Measurements from ENCODE around the gene STX8.

STX8 gene

DNA sequence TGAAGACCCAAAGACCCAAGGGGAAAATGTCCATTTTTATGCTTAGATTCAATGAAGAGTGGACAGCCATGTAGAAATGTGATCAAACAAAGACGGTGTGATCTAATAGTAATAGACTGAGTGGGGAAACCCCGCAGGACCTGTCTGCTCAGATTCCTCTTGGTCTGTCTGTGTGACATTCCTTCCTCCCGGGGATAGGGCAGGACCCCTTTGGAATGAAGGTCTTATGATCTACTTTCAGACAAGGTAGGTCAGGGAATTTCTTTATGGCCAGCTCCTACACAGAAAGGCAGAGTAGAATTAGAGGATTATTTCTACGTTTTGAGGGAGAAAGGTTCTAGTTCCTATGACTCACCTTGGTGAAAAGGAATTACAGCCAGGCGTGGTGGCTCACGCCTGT lies 267.6 kb downstream of the STX8 start:
- in situ Hi-C loops (cut with MboI; ENCODE audit: low sequenced_read_pairs), result no loop called here

DNA sequence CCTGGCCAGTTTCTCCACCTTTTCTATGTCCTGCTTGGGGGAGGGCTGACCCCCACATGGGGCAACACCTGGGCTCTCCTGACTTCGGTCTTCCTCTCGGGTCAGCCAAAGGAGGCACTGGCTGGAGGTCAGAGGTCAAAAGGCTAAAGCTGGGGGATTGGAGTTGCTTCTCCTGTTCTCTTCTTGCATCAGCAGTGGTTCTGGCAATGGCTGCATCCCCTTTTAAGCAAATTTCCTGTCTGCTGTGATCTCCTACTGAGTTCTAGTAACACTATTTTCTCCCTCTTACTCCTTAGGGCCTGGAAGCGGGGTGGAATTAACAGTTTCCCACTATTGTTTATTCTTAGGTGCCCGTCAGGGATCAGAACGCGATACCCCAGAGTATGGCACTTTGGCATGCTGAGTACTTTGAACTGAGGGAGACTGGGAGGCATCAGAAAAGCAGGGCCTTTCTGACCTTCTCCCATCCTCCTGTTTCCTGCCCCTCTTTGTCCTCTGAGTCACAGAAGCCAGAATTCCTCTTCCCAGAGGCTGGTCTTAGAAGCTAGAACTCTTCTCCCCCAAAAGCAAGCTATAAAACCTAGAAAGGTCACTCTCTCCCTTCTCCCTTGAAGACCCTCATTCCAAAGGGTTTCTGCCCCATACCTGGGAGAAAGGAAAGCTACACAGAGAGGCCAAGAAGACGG lies 268.2 kb downstream of the STX8 start:
- in situ Hi-C loops (cut with MboI; ENCODE audit: low sequenced_read_pairs), result no loop called here

DNA sequence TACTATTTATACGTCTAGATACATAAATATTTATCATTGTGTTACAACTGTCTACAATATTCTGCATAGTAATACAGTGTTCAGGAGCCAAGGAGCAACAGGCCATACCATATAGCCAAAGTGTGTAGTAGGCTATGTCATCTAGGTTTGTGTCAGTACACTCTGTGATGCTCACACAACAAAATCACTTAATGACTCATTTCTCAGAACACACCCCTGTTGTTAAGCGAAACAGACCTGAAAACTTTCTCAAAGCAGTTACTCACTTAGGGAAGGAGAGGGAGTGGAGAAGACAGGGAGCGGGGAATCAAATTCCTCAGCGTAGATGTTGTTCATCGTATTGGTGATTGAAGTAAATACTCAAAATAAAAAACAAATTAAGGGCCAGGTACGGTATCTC lies 269.5 kb downstream of the STX8 start:
- in situ Hi-C loops (cut with MboI; ENCODE audit: low sequenced_read_pairs), result no loop called here

DNA sequence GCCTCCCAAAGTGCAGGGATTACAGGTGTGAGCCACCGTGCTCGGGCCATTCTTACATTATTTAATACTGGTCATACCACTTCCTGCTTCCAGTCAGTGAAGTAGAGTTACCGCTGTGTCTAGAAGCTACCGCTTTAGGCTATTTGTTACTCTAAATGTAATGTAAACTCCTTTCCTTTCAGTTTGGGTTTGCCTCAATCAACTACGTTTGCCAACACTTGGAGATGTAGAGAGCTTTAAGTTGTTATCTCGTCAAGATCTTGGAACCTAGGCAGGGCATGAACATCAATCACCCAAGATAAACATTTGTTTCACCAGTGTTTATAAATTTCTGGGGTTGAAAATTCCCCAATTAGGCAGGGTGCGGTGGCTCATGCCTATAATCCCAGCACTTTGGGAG lies 275.9 kb downstream of the STX8 start:
- in situ Hi-C loops (cut with MboI; ENCODE audit: low sequenced_read_pairs), result no loop called here

DNA sequence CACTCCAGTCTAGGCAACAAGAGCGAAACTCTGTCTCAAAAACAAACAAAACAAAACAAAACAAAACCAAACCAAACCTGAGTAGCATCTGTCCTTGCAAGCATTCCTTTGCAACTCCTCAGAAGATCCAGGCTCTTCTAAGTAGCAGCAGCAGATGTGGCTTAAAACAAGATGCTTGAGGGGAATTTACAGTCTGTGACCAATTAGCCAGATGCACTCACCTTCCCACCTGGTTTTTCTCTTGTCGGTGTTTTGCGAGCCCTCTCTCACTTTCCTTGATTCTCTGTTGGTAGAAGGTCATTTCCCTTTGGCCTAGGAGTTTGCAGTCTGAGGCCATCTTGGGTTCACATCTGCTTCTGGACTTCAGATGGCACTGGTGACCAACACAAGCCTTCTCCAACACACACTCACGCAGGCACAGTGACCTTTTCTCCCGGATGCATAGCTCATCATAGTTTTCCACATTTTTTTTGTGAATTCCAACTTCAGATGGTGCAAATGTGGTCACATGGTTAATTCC lies 276.8 kb downstream of the STX8 start:
- in situ Hi-C loops (cut with MboI; ENCODE audit: low sequenced_read_pairs), result no loop called here

DNA sequence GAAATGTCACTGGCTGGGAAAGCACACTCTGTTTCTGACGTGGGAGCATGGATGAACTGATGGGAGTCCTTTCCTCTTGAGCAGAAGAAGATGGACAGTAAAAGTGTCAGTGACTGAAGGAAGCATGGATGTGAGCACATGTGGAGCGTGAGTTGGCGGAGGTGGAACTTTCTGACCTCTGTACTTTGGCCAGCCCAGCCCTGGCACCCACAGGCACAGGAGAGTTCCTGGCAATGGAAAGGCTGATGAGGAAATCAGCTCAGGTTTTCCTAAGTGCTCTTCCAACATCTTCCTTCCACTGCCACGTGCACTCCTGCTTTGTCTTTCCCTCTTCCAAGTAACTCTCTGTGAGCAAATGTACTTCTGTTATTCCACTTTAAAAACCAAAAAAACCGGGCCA lies 277.5 kb downstream of the STX8 start:
- in situ Hi-C loops (cut with MboI; ENCODE audit: low sequenced_read_pairs), result no loop called here

DNA sequence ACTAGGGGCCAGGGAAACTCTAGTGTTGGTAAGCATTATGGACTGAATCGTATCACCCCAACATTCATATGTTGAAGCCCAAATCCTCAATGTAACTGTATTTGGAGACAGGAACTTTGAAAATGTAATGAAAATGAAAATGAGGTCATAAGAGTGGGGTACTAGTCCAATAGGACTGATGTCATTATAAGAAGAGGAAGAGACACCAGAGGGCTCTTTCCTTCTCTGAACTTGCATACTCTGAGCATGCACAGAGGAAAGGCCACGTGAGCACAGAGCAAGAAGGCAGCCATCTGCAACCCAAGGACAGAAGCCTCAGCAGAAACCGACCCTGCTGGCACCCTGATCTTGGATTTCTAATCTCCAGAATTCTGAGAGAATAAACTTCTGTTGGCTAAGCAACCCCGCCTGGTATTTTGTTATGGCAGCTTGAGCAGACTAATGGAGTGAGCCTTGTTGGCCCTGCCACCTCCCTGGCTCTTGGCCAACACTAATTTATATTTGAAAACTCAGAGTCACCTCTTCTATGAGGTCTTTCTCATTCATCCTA lies 280.9 kb downstream of the STX8 start:
- in situ Hi-C loops (cut with MboI; ENCODE audit: low sequenced_read_pairs), result no loop called here

DNA sequence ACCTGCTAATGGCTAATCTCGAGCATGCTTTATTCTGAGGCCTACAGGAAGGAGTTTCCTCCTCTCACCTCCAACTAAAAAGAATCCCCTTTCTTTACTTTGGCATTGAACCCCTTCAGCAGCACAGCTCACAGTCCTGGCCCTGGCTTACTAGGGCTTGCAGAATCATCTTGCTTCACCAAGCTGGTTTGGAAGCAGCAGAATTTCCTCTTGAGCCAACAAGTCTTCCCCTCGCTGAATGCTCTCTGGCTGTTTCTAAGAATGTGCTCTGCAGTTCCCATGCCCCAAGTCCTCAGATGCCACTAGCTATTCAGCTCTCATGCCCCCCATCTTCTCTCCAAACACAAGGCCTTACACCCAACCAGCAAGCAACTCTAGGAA lies 283.1 kb downstream of the STX8 start:
- in situ Hi-C loops (cut with MboI; ENCODE audit: low sequenced_read_pairs), result no loop called here

DNA sequence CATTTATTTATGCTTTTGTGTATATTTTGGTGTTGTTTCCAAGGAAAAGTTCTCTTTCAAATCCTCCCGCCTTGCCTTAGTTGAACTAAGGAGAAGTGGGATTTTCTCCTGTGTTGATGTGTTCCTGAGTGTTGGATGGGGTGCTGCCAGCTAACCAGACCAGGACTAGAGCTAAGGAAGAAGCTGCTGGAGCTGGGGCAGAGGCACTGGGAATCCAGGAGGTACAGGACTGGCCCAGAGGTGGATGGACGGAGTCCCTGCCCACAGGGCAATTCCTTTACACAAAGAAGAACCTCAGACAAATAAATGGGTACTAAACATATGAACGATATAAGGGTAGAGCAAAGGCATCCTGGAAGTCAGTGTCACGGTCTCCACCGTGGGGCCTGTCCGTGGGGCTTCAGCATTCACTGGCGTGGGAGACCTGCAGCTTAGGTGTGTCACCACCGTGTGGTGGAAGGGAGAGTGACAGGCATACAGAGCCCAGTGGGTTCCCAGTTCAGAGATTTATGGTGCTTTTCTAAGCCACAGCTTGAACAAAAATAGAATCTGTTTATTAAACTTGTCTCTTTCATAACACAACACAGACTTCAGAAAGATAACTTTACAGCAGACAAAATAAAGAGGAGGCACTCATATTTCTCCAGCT lies 283.6 kb downstream of the STX8 start:
- in situ Hi-C loops (cut with MboI; ENCODE audit: low sequenced_read_pairs), result no loop called here

DNA sequence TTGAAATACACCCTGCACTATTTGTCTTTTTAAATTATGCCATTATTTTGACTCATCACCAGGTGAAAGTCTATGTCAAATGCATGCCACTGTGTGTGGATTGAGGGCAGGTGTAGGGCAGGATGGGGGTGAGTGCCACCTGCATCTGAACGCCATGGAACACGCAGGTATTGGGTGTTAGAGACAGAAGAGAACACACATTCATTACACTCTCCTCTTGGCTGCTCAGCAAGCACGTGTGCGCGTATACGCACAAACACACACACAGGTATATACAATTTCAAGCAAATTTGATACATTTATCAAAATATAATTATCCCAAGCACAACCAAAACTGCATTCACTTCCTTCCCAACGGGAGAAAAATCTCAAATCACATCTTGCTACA lies 285.4 kb downstream of the STX8 start:
- in situ Hi-C loops (cut with MboI; ENCODE audit: low sequenced_read_pairs), result no loop called here

DNA sequence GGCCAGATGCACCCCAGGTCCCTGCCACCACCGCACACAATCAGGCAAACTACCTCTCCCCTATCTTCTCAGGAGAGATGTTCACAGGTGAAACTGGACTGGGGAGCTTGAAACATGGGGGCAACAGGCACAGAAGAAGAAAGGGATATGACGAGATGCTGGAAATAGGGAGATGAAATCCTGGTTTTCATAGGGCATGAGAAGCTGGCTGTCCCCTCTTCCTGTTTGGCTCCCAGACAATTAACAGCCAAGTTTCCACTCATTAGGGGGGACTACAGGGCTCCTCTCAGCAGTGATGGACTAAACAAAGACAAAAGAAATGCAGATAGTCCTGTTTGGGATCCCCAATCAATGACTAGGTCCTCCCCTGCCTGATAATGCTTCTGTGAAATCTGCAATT lies 288.3 kb downstream of the STX8 start:
- in situ Hi-C loops (cut with MboI; ENCODE audit: low sequenced_read_pairs), result no loop called here

DNA sequence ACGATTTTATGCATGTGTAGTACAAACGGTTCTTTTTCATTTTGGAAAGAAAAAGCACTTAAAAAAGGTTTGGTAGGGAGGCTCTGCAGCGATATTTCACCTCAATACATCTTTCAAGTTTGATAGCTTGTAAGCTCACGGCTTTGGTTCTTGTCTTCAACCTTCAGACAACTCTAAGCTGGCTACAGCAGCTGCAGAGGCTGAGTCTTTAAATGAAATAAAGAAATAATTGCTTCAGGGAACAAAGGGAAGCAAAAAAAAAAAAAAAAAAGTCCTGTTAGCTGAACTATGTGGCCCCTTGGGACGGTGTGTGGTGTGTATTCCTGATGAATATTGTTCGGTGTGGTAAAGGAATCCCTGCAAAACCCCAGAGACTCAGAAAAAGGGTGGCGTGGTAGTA lies 289.2 kb downstream of the STX8 start:
- in situ Hi-C loops (cut with MboI; ENCODE audit: low sequenced_read_pairs), result no loop called here

DNA sequence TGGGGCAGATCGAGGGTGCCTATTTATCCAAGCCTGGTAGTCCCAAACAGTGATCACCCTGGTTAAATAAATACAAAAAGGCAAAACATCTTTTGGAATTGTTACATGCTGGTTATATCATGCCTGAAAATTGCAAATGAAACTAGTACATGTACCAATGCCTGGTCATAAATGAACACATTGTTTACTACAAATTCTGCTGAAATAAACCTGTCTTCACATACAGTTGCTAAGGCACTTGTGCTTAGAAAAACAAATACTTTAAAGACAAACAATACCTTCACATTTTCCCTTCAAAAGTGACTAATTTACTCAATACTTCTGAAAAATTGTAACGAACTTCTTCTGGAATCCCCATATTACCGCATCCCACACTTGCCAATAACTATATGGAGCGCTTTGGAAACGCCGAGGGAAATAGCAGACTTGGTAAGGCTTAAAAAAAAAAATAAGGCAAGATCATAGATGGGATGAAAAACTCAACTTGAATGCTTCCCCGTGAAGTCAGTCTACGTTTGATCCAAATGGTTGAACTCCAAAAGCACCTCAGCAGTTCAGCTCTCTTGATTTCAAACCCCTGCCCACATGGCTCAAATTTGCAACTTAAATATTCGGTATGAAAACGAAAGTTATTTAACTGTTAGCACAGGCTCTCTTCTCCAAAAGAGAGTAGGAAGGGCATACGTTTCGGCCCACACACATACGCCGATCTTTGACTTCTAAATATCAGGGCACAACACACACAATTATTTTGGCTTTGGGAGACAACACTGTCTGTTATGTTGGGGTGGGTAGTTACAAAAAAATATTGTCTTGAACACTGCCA lies 289.8 kb downstream of the STX8 start:
- in situ Hi-C loops (cut with MboI; ENCODE audit: low sequenced_read_pairs), result no loop called here

DNA sequence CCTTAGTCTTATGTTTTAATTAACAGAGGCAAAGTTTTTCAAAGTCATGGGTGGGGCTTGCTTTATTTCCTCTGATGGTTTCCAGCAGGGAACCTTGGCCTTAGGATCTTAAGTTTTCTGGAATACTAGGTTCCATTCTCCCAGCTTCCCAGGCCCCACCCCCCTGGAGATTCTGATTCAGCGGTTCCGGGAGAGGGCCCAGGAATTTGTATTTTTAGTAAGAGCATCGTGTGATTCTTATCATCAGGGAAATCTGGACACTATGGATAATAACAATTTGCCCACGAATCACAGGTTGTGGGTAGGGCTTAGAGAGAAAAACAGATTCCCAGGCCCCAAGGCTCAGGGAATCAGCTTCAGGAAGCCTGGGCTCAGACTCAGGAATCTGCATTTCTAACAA lies 290.7 kb downstream of the STX8 start:
- in situ Hi-C loops (cut with MboI; ENCODE audit: low sequenced_read_pairs), result no loop called here

DNA sequence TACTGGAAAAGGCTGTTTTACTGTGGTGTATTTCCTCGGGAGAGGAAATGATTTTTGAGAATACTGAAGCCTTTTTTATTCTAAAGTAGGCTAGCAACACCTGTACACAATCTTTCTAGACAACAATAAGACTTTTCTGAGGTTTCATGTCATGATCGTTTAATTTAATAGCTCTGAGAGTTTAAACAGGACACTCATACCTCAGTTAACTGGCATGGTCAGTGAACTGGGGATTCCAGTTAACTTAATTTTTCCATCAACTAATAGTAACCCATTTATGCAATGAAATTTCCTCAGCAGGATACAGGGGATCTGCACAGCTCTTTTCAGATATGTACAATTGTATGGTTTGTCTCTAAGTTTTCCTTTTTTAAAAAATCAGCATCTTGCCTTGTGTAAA lies 291.7 kb downstream of the STX8 start:
- in situ Hi-C loops (cut with MboI; ENCODE audit: low sequenced_read_pairs), result no loop called here

DNA sequence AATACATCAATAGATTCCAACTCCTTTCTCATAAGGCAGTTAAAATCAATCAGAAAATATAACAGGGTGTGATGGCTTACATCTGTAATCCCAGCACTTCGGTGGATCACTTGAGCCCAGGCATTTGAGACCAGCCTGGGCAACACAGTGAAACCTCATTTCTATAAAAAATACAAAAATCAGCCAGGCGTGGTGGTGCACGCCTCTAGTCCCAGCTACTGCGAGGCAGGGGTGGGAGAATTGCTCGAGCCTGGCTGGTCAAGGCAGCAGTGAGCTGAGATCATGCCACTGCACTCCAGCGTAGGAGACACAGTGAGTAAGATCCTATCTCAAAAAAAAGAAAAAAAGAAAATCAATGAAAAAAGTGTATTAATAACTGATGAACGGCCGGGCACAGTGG lies 295.7 kb downstream of the STX8 start:
- in situ Hi-C loops (cut with MboI; ENCODE audit: low sequenced_read_pairs), result no loop called here

DNA sequence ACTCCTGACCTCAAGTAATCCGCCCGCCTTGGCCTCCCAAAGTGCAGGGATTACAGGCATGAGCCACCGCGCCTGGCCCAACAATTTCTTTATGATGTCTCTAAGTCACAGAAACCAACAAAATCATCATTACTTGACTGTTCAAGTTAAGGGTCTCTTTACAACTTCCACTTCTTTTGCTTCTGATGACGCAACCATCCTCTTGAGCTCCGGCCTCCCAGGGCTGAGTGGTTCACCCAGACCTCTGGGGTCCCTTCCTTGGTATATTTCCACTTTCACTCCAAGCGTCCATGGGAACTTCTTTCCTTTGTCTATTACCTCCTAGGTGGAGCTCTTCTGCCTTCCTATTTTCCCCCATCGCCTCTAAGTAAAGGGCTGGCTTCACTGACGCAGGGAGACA lies 300.6 kb downstream of the STX8 start:
- in situ Hi-C loops (cut with MboI; ENCODE audit: low sequenced_read_pairs), result no loop called here

DNA sequence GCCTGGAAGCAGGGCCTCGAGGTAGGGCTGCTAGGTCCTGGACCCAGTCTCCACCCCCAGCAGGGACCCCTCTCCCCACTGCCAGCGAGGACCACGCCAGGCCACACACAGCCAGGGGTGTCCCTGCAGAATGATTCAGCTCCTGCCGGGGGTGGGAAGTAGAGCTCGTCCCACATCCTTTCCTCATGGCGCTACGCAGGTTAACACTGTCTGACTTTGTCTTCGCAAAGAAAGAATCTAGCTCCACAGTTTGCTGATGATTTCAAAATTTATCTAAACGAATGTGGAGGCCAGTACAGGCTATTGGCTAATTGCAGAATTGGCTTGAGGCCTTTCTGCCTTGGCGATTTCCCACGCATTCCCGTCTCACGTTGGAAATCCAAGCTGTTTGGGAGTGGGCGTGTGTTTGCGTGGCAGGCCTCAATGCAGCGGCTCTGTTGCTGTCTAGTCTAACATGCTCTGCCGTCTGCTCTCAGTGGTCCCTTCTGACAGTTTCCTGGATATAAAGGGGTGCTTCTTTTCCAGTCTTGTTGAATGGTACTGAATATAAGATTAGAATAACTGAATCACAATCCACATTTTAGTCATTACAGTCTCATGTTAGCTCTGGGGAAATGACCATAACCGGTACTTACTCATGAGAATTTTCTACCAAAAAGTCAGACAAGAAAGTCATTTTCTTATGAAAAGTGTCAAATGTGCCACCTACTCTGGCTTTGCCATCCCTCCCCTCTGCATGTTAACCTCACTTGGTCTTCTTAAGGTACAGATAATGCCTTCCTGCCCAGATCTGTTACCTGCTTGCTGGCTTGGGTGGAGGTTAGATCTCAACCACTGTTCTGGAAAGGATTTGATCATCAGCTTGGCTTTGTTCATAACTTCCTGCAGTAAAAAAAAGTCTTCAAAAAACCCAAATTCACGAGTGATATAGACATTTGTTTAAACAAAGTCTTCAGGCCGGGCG lies 301.9 kb downstream of the STX8 start:
- in situ Hi-C loops (cut with MboI; ENCODE audit: low sequenced_read_pairs), result no loop called here

DNA sequence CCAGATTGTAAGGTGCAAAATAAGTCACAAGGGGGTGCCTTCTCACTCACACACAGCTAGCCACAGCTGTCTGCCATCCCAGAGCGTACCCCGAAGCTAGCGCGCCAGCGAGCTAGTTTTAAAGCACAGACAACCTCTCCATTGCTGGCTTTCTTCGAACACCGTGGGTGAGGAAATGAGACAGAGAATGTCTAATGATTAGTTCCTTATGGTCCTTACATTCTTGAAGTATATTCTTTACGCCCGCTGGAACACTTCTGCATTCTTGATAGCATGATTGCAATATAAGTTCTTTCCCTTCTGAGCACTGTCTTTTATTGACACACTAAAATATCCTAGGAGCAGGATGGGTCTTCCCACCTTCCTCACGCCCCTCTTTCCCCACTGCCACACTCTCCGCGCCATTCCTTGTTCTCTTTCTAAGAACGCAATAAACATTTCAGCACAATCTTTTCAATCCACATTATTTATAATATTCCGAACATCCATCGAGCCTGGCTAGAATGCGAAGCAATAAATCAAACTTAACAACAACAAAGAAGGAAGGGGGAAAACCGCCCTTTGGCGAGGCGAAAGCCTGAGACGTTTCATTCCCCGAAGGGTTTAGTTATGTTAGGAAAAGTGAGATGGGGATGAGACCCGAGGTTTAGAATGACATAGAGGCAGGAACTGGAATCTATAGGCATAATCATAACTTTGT lies 303.0 kb downstream of the STX8 start:
- in situ Hi-C loops (cut with MboI; ENCODE audit: low sequenced_read_pairs), result no loop called here

DNA sequence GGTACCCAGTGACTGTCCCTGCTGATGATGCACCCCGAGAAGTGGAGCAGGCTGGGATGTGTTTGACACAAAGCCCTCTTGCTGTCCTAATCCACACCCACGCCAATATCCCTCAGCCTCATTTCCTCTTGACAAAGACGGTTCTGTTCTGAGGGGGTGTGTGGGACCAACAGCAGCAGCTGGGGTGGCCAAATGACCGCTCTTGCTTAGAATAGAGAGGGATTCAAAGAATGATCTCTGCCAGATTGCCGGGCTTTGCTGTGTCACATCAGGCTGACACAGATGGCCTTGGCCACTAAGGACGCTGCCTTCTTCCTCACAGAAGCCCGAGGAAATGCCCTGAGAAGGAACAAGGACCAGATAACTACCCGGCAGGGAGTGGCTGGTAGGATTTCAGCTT lies 303.6 kb downstream of the STX8 start:
- in situ Hi-C loops (cut with MboI; ENCODE audit: low sequenced_read_pairs), result no loop called here
